IMR-90 (cell line): ENCODE data around the gene RGS17. TPM values are rescaled to one million over a fixed set of nuclear protein-coding genes. Genes with fewer than 3 reads are reported as not detected.

Experiments
- ATAC-seq: fragments of 200-7000 bp; cut with Tn5 transposase; 2 replicates; pipeline ENCODE4 v1.9.1; 2020; ENCODE audit warnings: low read depth, mild to moderate bottlenecking, moderate library complexity
- BruUV-seq: library from RNA; stranded (reverse); fragments of 400-500 nt; replicated peaks from 2 replicates; lab custom pipeline; 2021; lab: Mats Ljungman, UMichigan
- CTCF ChIA-PET: fragments of 300-600 bp; formaldehyde crosslinking; extraction: SDS; loops from one replicate; lab custom pipeline; 2021; ENCODE audit warnings: antibody characterized with exemption; lab: Yijun Ruan, JAX
- POLR2A ChIA-PET: fragments of 300-600 bp; sonication (Branson Sonifier 250); formaldehyde crosslinking; loops from one replicate; lab custom pipeline; 2022; ENCODE audit warnings: antibody characterized with exemption; ENCODE audit not compliant: unreplicated experiment; lab: Charles Lee
- DNase-seq: peaks from one replicate; pipeline ENCODE4 v3.0.0; 2013
- H2AFZ ChIP-seq: replicated peaks from 2 replicates; pipeline ENCODE3; 2013; ENCODE audit warnings: low read length, mild to moderate bottlenecking; ENCODE audit not compliant: poor library complexity
- H2AK5ac ChIP-seq: 2 replicates; pipeline ENCODE4 v1.6.1; 2013; ENCODE audit warnings: low read depth, low read length, inconsistent platforms
- H2AK9ac ChIP-seq: replicated peaks from 2 replicates; pipeline ENCODE3; 2013; ENCODE audit warnings: mild to moderate bottlenecking, low read depth, low read length, moderate library complexity; ENCODE audit not compliant: poor library complexity
- H2BK120ac ChIP-seq: 2 replicates; pipeline ENCODE4 v1.6.1; 2013; ENCODE audit warnings: low read depth, low read length, inconsistent platforms
- H2BK15ac ChIP-seq: 3 replicates; pipeline ENCODE4 v1.6.1; 2013; ENCODE audit warnings: low read depth, low read length, inconsistent platforms
- H2BK20ac ChIP-seq: 2 replicates; pipeline ENCODE4 v1.6.1; 2013; ENCODE audit warnings: low read depth, mild to moderate bottlenecking, inconsistent platforms, low read length, moderate library complexity
- H2BK5ac ChIP-seq: 2 replicates; pipeline ENCODE4 v1.6.1; 2013; ENCODE audit warnings: mild to moderate bottlenecking, low read depth, low read length, inconsistent platforms; ENCODE audit not compliant: poor library complexity, severe bottlenecking
- H3K14ac ChIP-seq: replicated peaks from 2 replicates; pipeline ENCODE4 v1.6.1; 2013; ENCODE audit warnings: low read depth, low read length, inconsistent platforms
- H3K18ac ChIP-seq: 2 replicates; pipeline ENCODE4 v1.6.1; 2013; ENCODE audit warnings: low read depth, low read length, control low read depth
- H3K23ac ChIP-seq: 2 replicates; pipeline ENCODE4 v1.6.1; 2013; ENCODE audit warnings: low read depth, low read length, inconsistent platforms
- H3K27ac ChIP-seq: 2 replicates; pipeline ENCODE4 v1.5.1; 2013; ENCODE audit warnings: mild to moderate bottlenecking, control low read depth, low read length; ENCODE audit not compliant: insufficient read depth
- H3K27me3 ChIP-seq: 2 replicates; pipeline ENCODE4 v1.6.1; 2013; ENCODE audit warnings: low read length; ENCODE audit not compliant: control insufficient read depth, insufficient read depth
- H3K36me3 ChIP-seq: 2 replicates; pipeline ENCODE4 v1.6.1; 2013; ENCODE audit warnings: low read length, mixed read lengths; ENCODE audit not compliant: control insufficient read depth, insufficient read depth
- H3K4ac ChIP-seq: 2 replicates; pipeline ENCODE4 v1.6.1; 2013; ENCODE audit warnings: low read depth, low read length, inconsistent platforms
- H3K4me1 ChIP-seq: 2 replicates; pipeline ENCODE4 v1.6.1; 2013; ENCODE audit warnings: low read length, mixed read lengths; ENCODE audit not compliant: control insufficient read depth, insufficient read depth
- H3K4me2 ChIP-seq: 2 replicates; pipeline ENCODE4 v1.6.1; 2013; ENCODE audit warnings: low read depth, mild to moderate bottlenecking, control low read depth, low read length, moderate library complexity
- H3K4me3 ChIP-seq: 2 replicates; pipeline ENCODE4 v1.5.1; 2013; ENCODE audit warnings: low read depth, mild to moderate bottlenecking, control low read depth, low read length, moderate library complexity; ENCODE audit not compliant: insufficient read depth
- H3K56ac ChIP-seq: 2 replicates; pipeline ENCODE4 v1.6.1; 2013; ENCODE audit warnings: low read length, inconsistent platforms; ENCODE audit not compliant: insufficient read depth; ENCODE audit errors: extremely low read depth
- H3K79me1 ChIP-seq, 2 experiments: 2 replicates each; pipeline ENCODE4 v1.6.1; 2013; ENCODE audit warnings: low read length in 2 of 2, inconsistent platforms in 1 of 2, low read depth in 1 of 2
- H3K9ac ChIP-seq: 2 replicates; pipeline ENCODE4 v1.6.1; 2013; ENCODE audit warnings: low read depth, low read length, control low read depth
- H3K9me1 ChIP-seq: 2 replicates; pipeline ENCODE4 v1.6.1; 2013; ENCODE audit warnings: low read length, inconsistent platforms; ENCODE audit not compliant: insufficient read depth
- H3K9me3 ChIP-seq: 2 replicates; pipeline ENCODE4 v1.6.1; 2013; ENCODE audit warnings: low read length; ENCODE audit not compliant: control insufficient read depth, insufficient read depth
- H4K20me1 ChIP-seq: 2 replicates; pipeline ENCODE4 v1.6.1; 2013; ENCODE audit warnings: low read length, inconsistent platforms; ENCODE audit not compliant: insufficient read depth
- H4K5ac ChIP-seq: 2 replicates; pipeline ENCODE4 v1.6.1; 2013; ENCODE audit warnings: mild to moderate bottlenecking, low read depth, low read length, control low read depth
- H4K8ac ChIP-seq, 2 experiments: 2 replicates each; pipeline ENCODE4 v1.6.1; 2013; ENCODE audit warnings: low read depth in 2 of 2, low read length in 2 of 2, control low read depth in 1 of 2, inconsistent platforms in 1 of 2
- H4K91ac ChIP-seq: 2 replicates; pipeline ENCODE4 v1.6.1; 2013; ENCODE audit warnings: low read depth, low read length, inconsistent platforms; ENCODE audit not compliant: insufficient read depth
- BHLHE40 ChIP-seq: fragments of 150-350 bp; IDR thresholded peaks from 2 replicates; pipeline ENCODE4 v1.6.1; 2016; ENCODE audit warnings: mild to moderate bottlenecking, low read depth, low read length
- CHD1 ChIP-seq: IDR thresholded peaks from 2 replicates; pipeline ENCODE4 v1.6.1; 2012; ENCODE audit warnings: low read depth, low read length, improper control_type of control experiment
- FOS ChIP-seq: fragments of 150-350 bp; IDR thresholded peaks from 2 replicates; pipeline ENCODE4 v1.6.1; 2016; ENCODE audit warnings: low read depth, low read length
- MAFK ChIP-seq: IDR thresholded peaks from 2 replicates; pipeline ENCODE4 v1.6.1; 2012; ENCODE audit warnings: low read depth, low read length, improper control_type of control experiment
- NFE2L2 ChIP-seq: fragments of 150-350 bp; IDR thresholded peaks from 2 replicates; pipeline ENCODE4 v1.6.1; 2016; ENCODE audit warnings: low read depth, mild to moderate bottlenecking, low read length
- POLR2A ChIP-seq: IDR thresholded peaks from 2 replicates; pipeline ENCODE4 v1.6.1; 2012; ENCODE audit warnings: mild to moderate bottlenecking, low read depth, low read length
- RFX5 ChIP-seq: IDR thresholded peaks from 2 replicates; pipeline ENCODE4 v1.8.0; 2012; ENCODE audit warnings: low read depth, mild to moderate bottlenecking, low read length, moderate library complexity
- SMC3 ChIP-seq: fragments of 150-350 bp; IDR thresholded peaks from 2 replicates; pipeline ENCODE4 v1.6.1; 2016; ENCODE audit warnings: low read depth, mild to moderate bottlenecking, antibody characterized with exemption, low read length, moderate library complexity
- USF2 ChIP-seq: fragments of 150-350 bp; IDR thresholded peaks from 2 replicates; pipeline ENCODE4 v1.6.1; 2017; ENCODE audit warnings: mild to moderate bottlenecking, antibody characterized with exemption, low read length, low read depth
- WGBS, 2 experiments: methylation state at CpG; one replicate each; pipeline versions ENCODE4 v1.1.5 to v1.1.7; 2013; ENCODE audit warnings: missing lambda C conversion rate in 2 of 2; ENCODE audit not compliant: insufficient read length in 1 of 2; ENCODE audit errors: extremely low coverage in 2 of 2; 5-methylcytosine and 5-hydroxymethylcytosine counted together
- dilution Hi-C: fragments of 300-500 bp; cut with HindIII; formaldehyde crosslinking; loops from one replicate; pipeline ENCODE4 v1.14.3; 2018; ENCODE audit warnings: low sequenced_read_pairs; ENCODE audit not compliant: unreplicated experiment
- in situ Hi-C: fragments of 300-500 bp; cut with MboI; formaldehyde crosslinking; loops from 3 replicates; pipeline ENCODE4 v1.14.3; 2019; ENCODE audit warnings: low sequenced_read_pairs, inconsistent platforms, mixed read lengths
- intact Hi-C: fragments of 100-400 bp; cut with micrococcal nuclease; formaldehyde crosslinking; loops from 2 replicates; pipeline ENCODE4 v1.10.0; 2022
- polyA plus RNA-seq, 3 experiments: library from polyadenylated mRNA; depleted of rRNA; stranded (reverse); fragments of >200 nt; gene quantifications; 2 replicates each; pipeline ENCODE4 v1.2.3, GENCODE V29; 2012; ENCODE audit warnings: low replicate concordance in 1 of 3
- total RNA-seq: library from RNA; depleted of rRNA; stranded (reverse); fragments of >200 nt; gene quantifications from 2 replicates; pipeline ENCODE4 v1.2.3, GENCODE V29; 2012
- TF ChIP-seq, protein P1 (sequence below): conservative IDR thresholded peaks from 2 replicates; pipeline ENCODE4 v1.5.1; 2012; ENCODE audit warnings: mild to moderate bottlenecking, low read depth, low read length, improper control_type of control experiment
- TF ChIP-seq, protein P2 (sequence below): fragments of 150-350 bp; IDR thresholded peaks from 2 replicates; pipeline ENCODE4 v1.6.1; 2016; ENCODE audit warnings: low read depth, mild to moderate bottlenecking, low read length, moderate library complexity, borderline replicate concordance

Gene RGS17
- total and polyA plus RNA-seq, 2 of the 4 experiments (the other 2 are of a cell fraction): 0.75 to 1.4 TPM

DNA sequence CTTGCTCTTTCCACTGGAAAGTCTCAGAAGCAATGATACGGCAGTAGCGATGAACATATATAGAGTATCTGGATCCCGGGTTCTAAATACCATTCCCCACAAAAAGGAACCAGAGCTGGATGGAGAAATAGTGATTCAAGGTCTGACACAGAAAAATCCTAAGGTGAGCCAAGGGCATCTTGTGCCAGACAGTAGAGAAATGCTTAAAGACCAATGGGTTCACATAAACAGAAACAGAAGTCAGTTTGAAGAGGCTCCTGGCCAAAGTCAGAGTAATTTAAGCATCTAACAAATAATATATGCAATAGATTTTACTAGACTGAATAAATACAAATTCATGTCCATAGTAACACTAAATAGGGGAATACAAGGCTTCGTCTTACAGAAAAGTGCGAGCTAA lies 54.7 kb downstream of the RGS17 start:
- ChIA-PET CTCF (no interaction called here), POLR2A (no interaction called here)
- in situ Hi-C loops (no loop called here), dilution Hi-C loops (no loop called here), intact Hi-C loops (no loop called here)
- no CpG with 5 or more reads among the region's 5 CpGs for WGBS, 2 experiments
- Histone ChIP-seq H3K79me1 (no peaks in the 10 kb centered on the region), H3K9ac (no peak overlapping the region), H3K27ac (no peak overlapping the region), H4K8ac (no peak overlapping the region), H3K14ac (no peak overlapping the region), H4K5ac (no peak overlapping the region), H3K36me3 (no peaks in the 10 kb centered on the region), H3K9me1 (no peaks in the 10 kb centered on the region), H3K23ac (no peak overlapping the region), H2AK5ac (no peak overlapping the region), H2BK15ac (no peak overlapping the region), H3K4ac (no peak overlapping the region), H4K20me1 (no peaks in the 10 kb centered on the region), H3K18ac (no peak overlapping the region), H3K56ac (no peak overlapping the region), H3K4me1 (no peaks in the 10 kb centered on the region), H3K4me3 (no peak overlapping the region), H2AFZ (no peak overlapping the region), H3K27me3 (no peaks in the 10 kb centered on the region), H3K4me2 (no peak overlapping the region), H2BK20ac (no peak overlapping the region), H4K91ac (no peak overlapping the region), H3K9me3 (no peaks in the 10 kb centered on the region), H2BK5ac (no peak overlapping the region), H2AK9ac (no peak overlapping the region), H2BK120ac (no peak overlapping the region)
- no TSS peak for BruUV-seq
- DNase-seq: no peak
- TF ChIP-seq POLR2A (no peak), NFE2L2 (no peak), USF2 (no peak), BHLHE40 (no peak), CHD1 (no peak), FOS (no peak), MAFK (no peak), RFX5 (no peak), SMC3 (no peak)
- TF ChIP-seq, protein P1, sequence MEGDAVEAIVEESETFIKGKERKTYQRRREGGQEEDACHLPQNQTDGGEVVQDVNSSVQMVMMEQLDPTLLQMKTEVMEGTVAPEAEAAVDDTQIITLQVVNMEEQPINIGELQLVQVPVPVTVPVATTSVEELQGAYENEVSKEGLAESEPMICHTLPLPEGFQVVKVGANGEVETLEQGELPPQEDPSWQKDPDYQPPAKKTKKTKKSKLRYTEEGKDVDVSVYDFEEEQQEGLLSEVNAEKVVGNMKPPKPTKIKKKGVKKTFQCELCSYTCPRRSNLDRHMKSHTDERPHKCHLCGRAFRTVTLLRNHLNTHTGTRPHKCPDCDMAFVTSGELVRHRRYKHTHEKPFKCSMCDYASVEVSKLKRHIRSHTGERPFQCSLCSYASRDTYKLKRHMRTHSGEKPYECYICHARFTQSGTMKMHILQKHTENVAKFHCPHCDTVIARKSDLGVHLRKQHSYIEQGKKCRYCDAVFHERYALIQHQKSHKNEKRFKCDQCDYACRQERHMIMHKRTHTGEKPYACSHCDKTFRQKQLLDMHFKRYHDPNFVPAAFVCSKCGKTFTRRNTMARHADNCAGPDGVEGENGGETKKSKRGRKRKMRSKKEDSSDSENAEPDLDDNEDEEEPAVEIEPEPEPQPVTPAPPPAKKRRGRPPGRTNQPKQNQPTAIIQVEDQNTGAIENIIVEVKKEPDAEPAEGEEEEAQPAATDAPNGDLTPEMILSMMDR: no peak
- TF ChIP-seq, protein P2, sequence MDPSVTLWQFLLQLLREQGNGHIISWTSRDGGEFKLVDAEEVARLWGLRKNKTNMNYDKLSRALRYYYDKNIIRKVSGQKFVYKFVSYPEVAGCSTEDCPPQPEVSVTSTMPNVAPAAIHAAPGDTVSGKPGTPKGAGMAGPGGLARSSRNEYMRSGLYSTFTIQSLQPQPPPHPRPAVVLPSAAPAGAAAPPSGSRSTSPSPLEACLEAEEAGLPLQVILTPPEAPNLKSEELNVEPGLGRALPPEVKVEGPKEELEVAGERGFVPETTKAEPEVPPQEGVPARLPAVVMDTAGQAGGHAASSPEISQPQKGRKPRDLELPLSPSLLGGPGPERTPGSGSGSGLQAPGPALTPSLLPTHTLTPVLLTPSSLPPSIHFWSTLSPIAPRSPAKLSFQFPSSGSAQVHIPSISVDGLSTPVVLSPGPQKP: no peak
- no peak for ATAC-seq
